SK-N-SH treated with all-trans-retinoic acid at 6 μM for 48 hours (cell line): ENCODE results near the gene SYT6.

Experiments used
- ARNTL ChIP-seq: fragments of 450-650 bp; formaldehyde crosslinking; IDR thresholded peaks from 2 replicates; pipeline ENCODE4 v1.5.0; 2020; ENCODE audit warnings: low read depth, mild to moderate bottlenecking, moderate library complexity, borderline replicate concordance
- CREB5 ChIP-seq: fragments of 250-450 bp; sonication (Bioruptor Pico); IDR thresholded peaks from 2 replicates; pipeline ENCODE4 v1.5.1; 2020; ENCODE audit warnings: low read depth, mild to moderate bottlenecking, moderate library complexity
- ISL1 ChIP-seq: fragments of 250-450 bp; sonication (Bioruptor Pico); IDR thresholded peaks from 2 replicates; pipeline ENCODE4 v2.1.2; 2022; ENCODE audit warnings: mild to moderate bottlenecking, moderate library complexity
- PATZ1 ChIP-seq: fragments of 250-450 bp; sonication (Bioruptor Pico); IDR thresholded peaks from 2 replicates; pipeline ENCODE4 v1.8.0; 2020; ENCODE audit warnings: mild to moderate bottlenecking, moderate library complexity, borderline replicate concordance
- PPARA ChIP-seq: fragments of 250-450 bp; sonication (Bioruptor Pico); IDR thresholded peaks from 2 replicates; pipeline ENCODE4 v1.5.0; 2020; ENCODE audit warnings: mild to moderate bottlenecking, borderline replicate concordance
- ZFP3 ChIP-seq: fragments of 250-450 bp; sonication (Bioruptor Pico); IDR thresholded peaks from 2 replicates; pipeline ENCODE4 v1.5.0; 2020; ENCODE audit warnings: mild to moderate bottlenecking, moderate library complexity
- ZFP30 ChIP-seq: fragments of 450-650 bp; formaldehyde crosslinking; IDR thresholded peaks from 2 replicates; pipeline ENCODE4 v1.5.0; 2022; ENCODE audit warnings: mild to moderate bottlenecking, moderate library complexity

- TF ChIP-seq CREB5 (CRISPR knock-in tag) (no peak), PATZ1 (CRISPR knock-in tag) (no peak), ZFP30 (no peak), ISL1 (no peak), PPARA (CRISPR knock-in tag) (no peak), ZFP3 (CRISPR knock-in tag) (no peak), ARNTL (no peak)
These were observed 90.1 kb downstream of the SYT6 start for GRCh38 chr1:114063544-114063943.
